ENCODE data around the gene STIP1.

STIP1 gene

DNA sequence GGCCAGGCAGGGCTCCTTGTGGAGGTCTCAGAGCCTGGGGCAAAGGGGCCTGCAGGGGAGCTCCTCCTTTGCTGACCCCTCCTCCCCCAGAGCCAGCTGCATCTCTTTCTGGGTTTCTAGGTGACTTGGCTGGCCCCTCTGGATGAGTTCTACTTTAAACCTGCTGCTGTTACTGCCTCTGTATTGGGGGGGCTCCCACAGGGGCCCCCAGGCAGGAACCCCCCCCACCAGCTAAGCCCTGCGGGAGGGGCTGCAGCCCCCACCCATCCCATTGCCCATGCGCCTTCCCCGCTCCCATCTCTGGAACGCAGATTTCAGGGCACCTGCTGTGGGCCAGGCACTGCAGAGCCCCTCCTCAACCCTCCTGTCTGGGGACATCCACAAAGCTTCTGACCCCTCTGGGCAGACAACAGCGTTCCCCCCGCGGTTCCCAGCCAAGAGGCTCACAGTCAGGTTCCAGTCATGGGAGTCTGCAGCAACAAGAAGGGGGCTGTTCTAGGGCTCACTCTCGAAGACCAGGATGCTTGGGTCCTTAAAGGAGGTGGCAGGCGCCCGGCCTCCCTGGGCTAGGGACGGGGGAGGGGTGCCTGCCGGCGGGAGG, 64.5 kb downstream of the STIP1 start:
- no peak for DNase-seq (ENCODE audit: low spot score)

DNA sequence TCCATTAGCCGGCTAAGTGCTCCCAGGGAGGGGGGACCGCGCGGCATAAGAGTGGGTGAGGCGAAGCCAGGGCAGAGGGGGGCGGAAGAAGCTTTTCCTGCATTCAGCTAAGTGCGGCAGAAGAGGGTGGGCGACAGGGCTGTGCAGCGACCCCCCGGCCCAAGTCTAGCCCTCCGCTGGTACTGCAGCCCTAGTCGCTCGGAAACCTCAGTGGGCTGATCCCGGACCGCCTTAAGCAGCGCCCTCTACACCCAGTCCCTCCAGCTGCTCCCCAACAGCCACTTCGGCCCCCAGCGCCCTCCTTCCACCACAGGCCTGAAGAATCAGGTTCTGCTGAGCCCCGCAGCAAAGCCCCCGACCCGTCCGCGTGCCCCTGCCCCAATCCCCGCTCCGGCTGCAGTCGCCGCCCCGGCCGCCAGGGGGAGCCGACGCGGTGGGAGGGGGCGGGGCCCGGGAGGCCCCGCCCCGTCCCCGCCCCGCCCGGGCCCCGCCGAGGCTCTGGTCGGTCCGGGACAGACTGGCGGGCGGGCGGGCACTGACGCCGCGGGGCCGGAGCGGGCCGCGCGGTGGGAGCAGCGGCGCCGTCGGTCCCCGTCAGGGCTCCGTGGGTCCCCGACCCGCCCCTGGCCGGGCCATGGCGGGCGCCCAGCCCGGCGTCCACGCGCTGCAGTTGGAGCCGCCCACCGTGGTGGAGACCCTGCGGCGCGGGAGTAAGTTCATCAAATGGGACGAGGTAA, 65.2 kb downstream of the STIP1 start, which contains the start of gene PLCB3:
Gene PLCB3, plus strand, starts transcription at position 515 of the 737 bp plus-strand sequence. Its CDS starts 120 bp downstream, at position 635.
- DNase-seq (ENCODE audit: low spot score) = no peak

DNA sequence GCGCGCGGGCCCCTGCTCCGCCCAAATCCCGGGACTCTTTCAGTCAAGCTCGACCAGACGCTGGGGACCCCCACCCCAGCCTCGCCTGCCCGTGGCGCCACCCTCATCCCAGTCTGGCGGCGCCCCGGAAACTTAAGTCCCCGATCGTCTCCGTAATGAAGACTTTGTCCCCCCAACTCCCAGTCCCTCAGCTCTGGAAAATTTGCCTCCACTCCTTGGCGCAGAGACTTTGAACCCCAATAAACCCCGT, 65.7 kb downstream of the STIP1 start:
- no peak for DNase-seq (ENCODE audit: low spot score)

DNA sequence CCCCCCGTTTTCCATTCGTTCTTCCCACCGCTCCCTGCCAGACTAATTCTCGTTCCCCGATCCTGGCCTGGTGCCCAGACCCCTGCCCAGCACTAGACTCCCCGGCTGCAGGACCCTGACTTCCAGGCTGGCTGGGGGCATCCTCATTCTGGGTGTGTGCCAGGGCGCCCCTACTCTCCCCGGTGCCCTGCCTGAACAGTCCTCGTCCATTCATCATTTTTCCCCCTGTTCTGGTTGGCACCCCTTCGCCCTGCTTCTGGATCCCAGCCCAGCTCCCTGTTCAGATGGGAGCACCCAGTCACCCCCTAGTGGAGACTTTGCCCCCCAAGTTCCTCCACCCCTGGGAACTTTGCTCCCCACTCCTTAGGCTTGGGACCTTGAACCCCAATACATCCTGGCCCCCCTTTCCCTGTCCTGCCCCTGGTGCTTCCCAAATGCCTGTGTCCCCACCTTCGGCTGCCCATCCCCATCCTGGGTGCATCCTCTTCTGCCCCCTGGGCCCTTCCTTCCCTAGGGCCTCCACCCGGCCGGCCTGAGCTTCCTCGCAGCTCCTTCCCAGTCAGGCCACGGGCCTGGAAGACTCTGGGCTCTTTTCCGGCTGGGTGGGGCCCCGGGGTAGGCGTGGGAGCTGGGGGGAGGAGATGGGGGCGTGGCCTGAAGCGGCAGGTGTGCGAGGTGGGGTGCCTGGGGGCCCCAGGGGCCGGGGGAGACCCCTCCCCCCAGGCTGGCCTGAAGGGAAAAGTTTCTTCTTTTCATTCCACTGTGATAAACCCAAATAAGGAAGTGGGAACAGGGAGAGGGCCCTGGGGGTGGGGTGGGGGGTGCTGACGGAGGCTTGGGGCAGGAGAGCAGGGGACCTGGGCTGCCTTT, 66.3 kb downstream of the STIP1 start:
- DNase-seq (ENCODE audit: low spot score) = no peak

DNA sequence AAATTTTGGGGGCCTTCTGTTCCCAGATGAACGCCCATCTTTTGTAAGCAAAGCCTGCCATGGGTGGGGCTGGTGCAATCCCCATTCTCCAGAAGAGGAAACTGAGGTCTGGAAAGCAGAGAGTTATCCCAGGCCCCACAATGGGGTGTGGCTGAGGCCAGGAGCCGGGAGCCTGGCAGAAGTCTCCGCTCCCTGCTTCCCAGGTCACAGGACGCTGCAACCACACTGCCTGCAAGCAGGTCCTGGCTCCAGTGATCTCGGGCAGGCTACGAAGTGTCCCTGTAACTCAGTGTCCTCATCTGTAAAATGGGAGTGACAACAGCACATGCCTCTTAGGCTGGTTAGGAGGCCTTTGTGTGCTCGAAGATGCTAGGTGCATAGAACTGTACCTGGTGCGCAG, 67.1 kb downstream of the STIP1 start:
- no peak for DNase-seq (ENCODE audit: low spot score)

DNA sequence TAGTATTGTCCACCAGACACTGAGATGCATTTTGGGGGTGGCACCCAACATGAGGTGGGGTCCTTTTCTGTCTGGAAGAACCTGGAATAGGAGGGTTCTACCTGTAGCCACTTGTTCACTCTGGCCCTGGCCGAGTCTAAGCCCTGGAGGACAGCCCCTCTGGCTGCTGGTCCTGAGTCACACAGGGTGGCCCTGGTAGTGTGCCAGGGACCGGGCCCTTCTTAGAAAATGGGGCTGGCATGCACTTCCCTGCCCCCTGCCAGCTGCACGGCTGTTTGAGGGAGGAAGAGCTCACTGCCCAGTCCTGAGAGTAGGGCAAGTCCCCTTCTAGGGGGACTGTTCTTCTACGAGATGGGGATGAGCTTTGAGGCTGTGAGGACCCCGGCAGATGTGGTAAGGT, 67.5 kb downstream of the STIP1 start:
- no peak for DNase-seq (ENCODE audit: low spot score)
